ENCODE data around the gene PARD6G.
A peak's percentile ranks its signal among the peaks of the same experiment; 100 is the strongest.

The PARD6G gene

DNA sequence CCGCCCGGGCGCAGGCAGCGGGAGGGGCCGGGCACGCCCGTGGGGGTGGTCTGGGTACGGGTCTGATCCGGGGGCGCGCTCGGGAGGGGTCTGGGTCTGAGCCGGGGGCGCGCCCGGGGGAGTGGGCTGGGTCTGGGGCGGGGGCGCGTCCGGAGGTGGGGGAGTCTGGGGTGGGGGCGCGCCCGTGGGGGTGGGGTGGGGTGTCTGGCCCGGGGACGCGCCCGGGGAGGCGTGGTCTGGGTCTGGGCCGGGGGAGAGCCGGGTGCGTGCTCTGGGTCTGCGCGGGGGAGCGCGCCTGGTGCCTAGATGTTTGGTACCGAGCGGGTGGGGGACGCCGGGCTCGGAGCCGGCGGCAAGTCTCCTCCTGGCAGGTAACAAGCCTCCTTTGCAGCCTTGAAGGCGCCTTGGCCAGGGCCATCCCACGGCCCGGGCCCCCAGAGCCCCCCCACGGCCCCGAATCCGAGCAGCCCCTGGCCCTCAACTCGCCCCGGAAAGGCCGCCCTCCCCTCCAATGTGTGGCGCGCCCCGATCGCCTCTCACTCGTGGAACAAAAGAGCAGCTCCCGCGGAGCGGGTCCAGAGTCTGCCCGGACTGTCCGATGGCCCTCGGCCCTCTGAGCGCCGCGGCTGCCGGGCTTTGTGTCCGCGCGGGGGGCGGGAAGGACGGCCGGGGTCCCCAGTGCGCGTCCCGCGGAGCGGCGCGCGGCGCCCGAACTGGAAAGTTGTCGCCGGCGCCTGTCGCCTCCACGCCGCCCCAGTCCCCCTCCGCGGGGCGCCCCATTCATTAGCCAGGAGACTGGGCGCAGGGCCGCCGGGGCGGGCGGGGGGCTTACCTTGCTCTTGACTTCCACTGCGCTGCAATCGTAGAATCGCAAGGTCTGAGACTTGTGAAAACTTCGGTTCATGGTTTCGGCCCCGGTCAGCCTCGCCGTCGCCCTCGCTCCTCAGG is 595 bp downstream of the PARD6G start:
- no peak for DNase-seq (ENCODE audit: low read depth)
- TF ChIP-seq, protein P1, sequence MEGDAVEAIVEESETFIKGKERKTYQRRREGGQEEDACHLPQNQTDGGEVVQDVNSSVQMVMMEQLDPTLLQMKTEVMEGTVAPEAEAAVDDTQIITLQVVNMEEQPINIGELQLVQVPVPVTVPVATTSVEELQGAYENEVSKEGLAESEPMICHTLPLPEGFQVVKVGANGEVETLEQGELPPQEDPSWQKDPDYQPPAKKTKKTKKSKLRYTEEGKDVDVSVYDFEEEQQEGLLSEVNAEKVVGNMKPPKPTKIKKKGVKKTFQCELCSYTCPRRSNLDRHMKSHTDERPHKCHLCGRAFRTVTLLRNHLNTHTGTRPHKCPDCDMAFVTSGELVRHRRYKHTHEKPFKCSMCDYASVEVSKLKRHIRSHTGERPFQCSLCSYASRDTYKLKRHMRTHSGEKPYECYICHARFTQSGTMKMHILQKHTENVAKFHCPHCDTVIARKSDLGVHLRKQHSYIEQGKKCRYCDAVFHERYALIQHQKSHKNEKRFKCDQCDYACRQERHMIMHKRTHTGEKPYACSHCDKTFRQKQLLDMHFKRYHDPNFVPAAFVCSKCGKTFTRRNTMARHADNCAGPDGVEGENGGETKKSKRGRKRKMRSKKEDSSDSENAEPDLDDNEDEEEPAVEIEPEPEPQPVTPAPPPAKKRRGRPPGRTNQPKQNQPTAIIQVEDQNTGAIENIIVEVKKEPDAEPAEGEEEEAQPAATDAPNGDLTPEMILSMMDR (conservative IDR thresholded peaks at IDR 0.05; ENCODE audit: low read depth, low read length): no peak
- peak overlapping the region; percentile 67 for H3K4me3 ChIP-seq (ENCODE audit: low read length)

GRCh38 chr18:80245781-80246444 is 1.4 kb downstream of the PARD6G start:
- TF ChIP-seq, protein P1 (conservative IDR thresholded peaks at IDR 0.05; ENCODE audit: low read depth, low read length): no peak
- no peak for DNase-seq (ENCODE audit: low read depth)
- H3K4me3 ChIP-seq (ENCODE audit: low read length): peak overlapping the region; percentile 67

- peak overlapping the region; percentile 67 for H3K4me3 ChIP-seq (ENCODE audit: low read length)
- DNase-seq (ENCODE audit: low read depth): no peak
- TF ChIP-seq, protein P1 (conservative IDR thresholded peaks at IDR 0.05; ENCODE audit: low read depth, low read length): no peak
Observed at GRCh38 chr18:80244956-80245730, 2.2 kb downstream of the PARD6G start.

DNA sequence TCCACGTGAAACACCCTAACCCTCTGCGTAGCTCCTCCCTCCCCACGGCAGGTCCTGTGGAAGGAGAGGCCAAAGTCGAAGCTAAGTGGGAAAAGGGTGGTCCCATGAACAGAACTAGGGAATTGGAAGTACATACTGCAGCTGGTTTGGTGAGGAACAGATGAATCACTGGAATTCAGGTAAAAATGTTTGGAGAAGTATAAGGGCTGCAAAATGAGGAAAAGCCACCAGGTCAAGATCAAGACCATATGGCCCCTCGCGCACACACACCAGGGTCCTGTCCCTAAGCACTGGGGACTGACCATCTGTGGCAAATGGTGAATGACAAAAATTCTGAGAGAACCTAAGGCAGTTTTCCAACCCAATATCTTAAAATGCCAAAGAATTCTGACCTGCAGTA is 3.1 kb downstream of the PARD6G start:
- no peak overlapping the region for H3K4me3 ChIP-seq (ENCODE audit: low read length)
- DNase-seq (ENCODE audit: low read depth): no peak
- TF ChIP-seq, protein P1 (conservative IDR thresholded peaks at IDR 0.05; ENCODE audit: low read depth, low read length): no peak

- TF ChIP-seq, protein P1 (conservative IDR thresholded peaks at IDR 0.05; ENCODE audit: low read depth, low read length): no peak
- H3K4me3 ChIP-seq (ENCODE audit: low read length): no peak overlapping the region
- no peak for DNase-seq (ENCODE audit: low read depth)
Observed at GRCh38 chr18:80243204-80243603, 4.1 kb downstream of the PARD6G start.

GRCh38 chr18:80241919-80242777 is 5.2 kb downstream of the PARD6G start:
- no peak for DNase-seq (ENCODE audit: low read depth)
- H3K4me3 ChIP-seq (ENCODE audit: low read length): no peak overlapping the region
- TF ChIP-seq, protein P1 (conservative IDR thresholded peaks at IDR 0.05; ENCODE audit: low read depth, low read length): no peak
